ENCODE data around the gene AARS2. TPM values are rescaled to one million over a fixed set of nuclear protein-coding genes. Genes with fewer than 3 reads are reported as not detected.

Gene AARS2
- total and polyA plus RNA-seq, 2 of the 8 experiments (the other 6 are each of a cell fraction or from before 2014, with no cell fraction given), result 8.6 to 20.4 TPM

GRCh38 chr6:44303842-44304241 lies 9.3 kb downstream of the AARS2 start:
- no peak overlapping the region for H3K9ac ChIP-seq (replicated peaks in 1 of 4; ENCODE audit: extremely low read depth in 1 of 4, low read depth in 3 of 4, low read length in 3 of 4)
- H4K5ac ChIP-seq (ENCODE audit: insufficient read length, low read depth, low read length), result no peak overlapping the region
- H2BK20ac ChIP-seq (ENCODE audit: low read length), result no peak overlapping the region
- H2BK5ac ChIP-seq (ENCODE audit: low read depth, low read length), result no peak overlapping the region
- no peaks in the 10 kb centered on the region for H3K79me1 ChIP-seq (ENCODE audit: low read depth, low read length)
- H3K4ac ChIP-seq (replicated peaks; ENCODE audit: insufficient read length, low read depth, low read length), result no peak overlapping the region
- no peak overlapping the region for H3K23ac ChIP-seq (ENCODE audit: insufficient read length)
- H3K4me2 ChIP-seq (ENCODE audit: insufficient read depth in 1 of 2, low read depth in 2 of 2, low read length in 2 of 2), result no peak overlapping the region
- no peaks in the 10 kb centered on the region for H3K27me3 ChIP-seq (replicated peaks in 1 of 4; ENCODE audit: control insufficient read depth in 3 of 4, extremely low read depth in 1 of 4, insufficient read depth in 3 of 4, low read length in 3 of 4)
- no peak overlapping the region for H3K27ac ChIP-seq (ENCODE audit: low read depth, low read length)
- H3K4me3 ChIP-seq (ENCODE audit: extremely low read depth in 1 of 4, insufficient read depth in 2 of 4, low read depth in 3 of 4, low read length in 4 of 4), result no peak overlapping the region
- H2BK12ac ChIP-seq (ENCODE audit: low read depth, low read length), result no peak overlapping the region
- ChIA-PET CTCF (ENCODE audit: partially characterized antibody) (interaction anchor here (0.6 to 13.9 kb wide), 9 partner anchors 7 to 1551 kb away, joined by 3 to 330 read pairs (median 44); partner anchors contain the start of genes AARS2, NFKBIE, SPATS1 and TMEM151B), POLR2A (ENCODE audit: partially characterized antibody) (interaction anchor here (0.7 to 10.4 kb wide), 7 partner anchors 6 to 57 kb away, joined by 3 to 102 read pairs (median 19); partner anchors contain the start of genes AARS2, HSP90AB1 and TMEM151B)
- H3K23me2 ChIP-seq (ENCODE audit: low read depth, low read length), result no peaks in the 10 kb centered on the region
- peaks cover 2 to 3% of the 10 kb centered on the region in 2 experiments for H4K20me1 ChIP-seq (replicated peaks in 1 of 2; ENCODE audit: control insufficient read depth in 1 of 2, insufficient read depth in 2 of 2, low read length in 2 of 2)
- FAIRE-seq (no peak), DNase-seq (ENCODE audit: low read depth in 1 of 2, low spot score in 2 of 2) (no peak)
- H3K18ac ChIP-seq (ENCODE audit: extremely low read depth, low read length), result no peak overlapping the region
- peaks cover 0 to 4% (median 0%) of the 10 kb centered on the region in 4 experiments; a peak in 1 of 7 replicates for H3K4me1 ChIP-seq (replicated peaks in 1 of 4; ENCODE audit: control insufficient read depth in 3 of 4, insufficient read depth in 4 of 4, low read length in 3 of 4)
- WGBS, 2 experiments (ENCODE audit: extremely low coverage in 1 of 2, insufficient coverage in 1 of 2, insufficient read length in 1 of 2, insufficient replicate concordance in 2 of 2, low coverage in 1 of 2, low lambda C conversion rate in 2 of 2, missing lambda C conversion rate in 1 of 2), result 89% methylated on average over 6 of the region's 6 CpGs; no CpG with 5 or more reads in 1 of the 2 experiments
- H2AK5ac ChIP-seq (ENCODE audit: low read depth, low read length), result no peak overlapping the region
- H2BK15ac ChIP-seq (ENCODE audit: low read length), result no peak overlapping the region
- no peak for TF ChIP-seq EP300 (IDR thresholded peaks at IDR 0.05; ENCODE audit: borderline replicate concordance in 1 of 2, low read depth in 2 of 2, low read length in 2 of 2)
- no peak for TF ChIP-seq TCF12 (IDR thresholded peaks at IDR 0.05; ENCODE audit: low read depth, low read length)
- no peak for TF ChIP-seq ATF3 (IDR thresholded peaks at IDR 0.05; ENCODE audit: insufficient read depth, low read depth, low read length)
- no peak for TF ChIP-seq EGR1 (IDR thresholded peaks at IDR 0.05; ENCODE audit: borderline replicate concordance, low read depth, low read length)
- TF ChIP-seq RBBP5 (IDR thresholded peaks at IDR 0.05; ENCODE audit: borderline replicate concordance, low read depth, low read length), result no peak
- no peak for TF ChIP-seq BACH1 (IDR thresholded peaks at IDR 0.05; ENCODE audit: low read length)
- TF ChIP-seq RXRA (IDR thresholded peaks at IDR 0.05; ENCODE audit: insufficient read depth, low read depth, low read length), result no peak
- no peak for TF ChIP-seq NRF1 (IDR thresholded peaks at IDR 0.05; ENCODE audit: low read depth, low read length)
- no peak overlapping the region for H2AFZ ChIP-seq (ENCODE audit: low read length)
- H3K79me2 ChIP-seq (ENCODE audit: control insufficient read depth in 1 of 2, insufficient read depth in 2 of 2, low read length in 2 of 2), result no peaks in the 10 kb centered on the region
- H3K9me3 ChIP-seq (ENCODE audit: insufficient read depth in 2 of 2, low read depth in 1 of 2, low read length in 1 of 2), result no peaks in the 10 kb centered on the region
- H3K36me3 ChIP-seq (ENCODE audit: control insufficient read depth in 2 of 4, insufficient read depth in 4 of 4, low read length in 3 of 4), result peaks cover 23 to 65% (median 49%) of the 10 kb centered on the region in 4 experiments
- no peak overlapping the region for H3K14ac ChIP-seq (ENCODE audit: insufficient read length)
- no peak overlapping the region for H2BK120ac ChIP-seq (replicated peaks; ENCODE audit: low read depth, low read length)
- no peak overlapping the region for H4K8ac ChIP-seq (ENCODE audit: extremely low read depth, insufficient read depth, low read length)
- H4K91ac ChIP-seq (replicated peaks; ENCODE audit: insufficient read length, low read length), result no peak overlapping the region
- H3K56ac ChIP-seq (replicated peaks; ENCODE audit: insufficient read length, low read depth, low read length), result no peak overlapping the region
